Measurements from ENCODE around the gene DCTPP1.
"Not testable (repeated sequence)": the region's sequence is repeated elsewhere in the genome, so short reads cannot be mapped to it uniquely, and the experiment has no call there.

The DCTPP1 gene

DNA sequence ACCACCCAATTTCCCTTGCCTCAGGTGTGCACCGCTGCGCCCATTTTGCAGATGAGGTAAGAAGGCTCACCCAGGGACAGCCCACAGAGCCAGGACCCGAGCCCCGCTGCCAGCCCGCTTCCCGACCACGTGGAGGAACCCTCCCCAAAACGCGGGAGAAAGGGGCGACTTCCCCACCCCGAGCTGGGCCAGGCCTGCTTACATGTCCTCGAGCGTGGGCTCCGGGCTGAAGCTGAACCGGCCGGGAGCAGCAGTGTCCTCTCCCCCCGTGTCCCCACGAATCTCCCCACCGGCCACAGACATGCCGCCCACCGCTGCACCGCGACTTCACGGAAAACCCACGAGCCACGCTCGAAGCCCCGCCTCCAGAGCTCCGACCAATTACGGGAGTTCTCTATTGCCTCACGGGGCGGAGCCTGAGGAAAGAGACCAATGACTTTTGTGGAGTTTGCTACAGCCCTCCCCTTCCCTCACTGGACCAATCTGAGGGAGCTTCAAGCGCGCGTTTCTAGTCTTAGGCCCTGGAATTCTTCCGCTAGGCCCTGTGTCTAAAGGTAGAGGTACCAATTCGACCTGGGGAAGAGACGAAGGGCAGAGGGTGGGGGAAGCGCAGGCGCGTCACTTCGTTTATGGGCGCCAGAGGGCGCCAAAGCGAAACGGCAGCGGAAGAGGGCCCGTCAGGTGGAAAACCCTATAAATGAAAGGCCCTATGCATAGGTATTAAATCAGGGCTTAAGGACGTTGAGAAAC, at the start of gene DCTPP1:
TSS of gene DCTPP1 (minus strand) at position 353 of the 750 bp plus-strand sequence. CDS start at position 303, 50 bp downstream.
- peak; percentile 95 to 100 for DNase-seq (ENCODE audit: low read depth in 1 of 2, low spot score in 1 of 2)
- TF ChIP-seq JUND (IDR thresholded peaks at IDR 0.05; ENCODE audit: low read depth): no peak
- in situ Hi-C loops (cut with HindIII; ENCODE audit: low pct_unique_long_range_greater_than_20kb, low sequenced_read_pairs): loop anchor here (25.0 kb wide), 1 partner anchor 207 kb away; no protein-coding TSS in a partner anchor

DNA sequence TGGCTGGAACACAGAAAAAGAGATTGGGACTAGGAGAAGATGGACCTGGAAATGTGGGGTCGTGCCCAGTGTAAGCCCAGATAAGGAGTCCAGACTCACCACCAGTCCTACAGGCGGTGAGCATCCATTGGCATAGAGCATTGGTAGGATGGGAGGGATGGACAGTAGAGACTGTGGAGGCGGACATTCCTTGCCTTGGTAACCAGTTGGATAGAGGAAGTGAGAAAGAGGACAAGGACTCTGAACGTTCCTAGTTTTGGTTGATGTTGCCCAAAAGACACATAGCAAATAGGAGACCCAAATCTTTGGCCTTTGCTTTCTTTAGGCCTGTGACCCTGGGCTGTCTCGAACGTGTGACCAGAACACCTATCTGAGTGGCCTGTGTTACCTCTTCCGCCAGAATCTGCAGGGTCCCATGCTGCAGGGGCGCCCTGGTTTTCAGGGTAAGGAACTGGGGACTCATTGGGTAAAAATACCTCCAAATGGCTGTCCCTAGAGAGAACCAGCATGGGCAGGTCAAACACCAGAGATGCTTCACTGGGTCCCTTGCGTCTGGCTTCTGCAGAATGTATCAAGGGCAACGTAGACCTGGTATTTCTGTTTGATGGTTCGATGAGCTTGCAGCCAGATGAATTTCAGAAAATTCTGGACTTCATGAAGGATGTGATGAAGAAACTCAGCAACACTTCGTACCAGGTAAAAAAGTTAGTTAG, 49.1 kb upstream of the DCTPP1 start:
- in situ Hi-C loops (cut with HindIII; ENCODE audit: low pct_unique_long_range_greater_than_20kb, low sequenced_read_pairs): no loop called here

GRCh38 chr16:30477773-30478172, 47.9 kb upstream of the DCTPP1 start:
- in situ Hi-C loops (cut with HindIII; ENCODE audit: low pct_unique_long_range_greater_than_20kb, low sequenced_read_pairs); DNase-seq (ENCODE audit: low read depth in 1 of 2, low spot score in 1 of 2): not testable (repeated sequence)

More for the DNA sequence above, 49.1 kb upstream of the DCTPP1 start:
- TF ChIP-seq JUND (IDR thresholded peaks at IDR 0.05; ENCODE audit: low read depth): no peak
- DNase-seq (ENCODE audit: low read depth in 1 of 2, low spot score in 1 of 2): no peak

DNA sequence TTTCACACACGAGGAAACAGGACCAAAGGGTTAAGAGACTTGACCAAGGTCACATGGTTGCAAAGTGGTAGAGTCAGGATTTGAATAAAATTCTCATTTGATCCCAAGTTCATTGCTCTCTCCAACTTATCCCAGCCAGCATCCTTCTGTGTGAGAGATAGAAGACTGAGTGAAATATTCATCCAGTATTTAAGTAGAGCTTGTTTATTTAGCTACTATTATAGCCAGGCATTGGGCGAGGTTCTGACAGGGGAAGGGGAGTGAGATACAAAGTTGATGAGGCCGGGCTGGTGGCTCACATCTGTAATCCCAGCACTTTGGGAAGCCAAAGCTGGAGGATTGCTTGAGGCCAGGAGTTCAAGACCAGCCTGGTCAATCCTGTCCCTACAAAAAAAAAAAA, 47.2 kb upstream of the DCTPP1 start:
- peak in 1 of 2 experiments; percentile 68 for DNase-seq (ENCODE audit: low read depth in 1 of 2, low spot score in 1 of 2)
- in situ Hi-C loops (cut with HindIII; ENCODE audit: low pct_unique_long_range_greater_than_20kb, low sequenced_read_pairs): no loop called here
- TF ChIP-seq JUND (IDR thresholded peaks at IDR 0.05; ENCODE audit: low read depth): no peak

GRCh38 chr16:30474684-30475083, 44.9 kb upstream of the DCTPP1 start:
- DNase-seq (ENCODE audit: low read depth in 1 of 2, low spot score in 1 of 2): no peak
- in situ Hi-C loops (cut with HindIII; ENCODE audit: low pct_unique_long_range_greater_than_20kb, low sequenced_read_pairs): no loop called here
- TF ChIP-seq JUND (IDR thresholded peaks at IDR 0.05; ENCODE audit: low read depth): no peak

- in situ Hi-C loops (cut with HindIII; ENCODE audit: low pct_unique_long_range_greater_than_20kb, low sequenced_read_pairs): no loop called here
- DNase-seq (ENCODE audit: low read depth in 1 of 2, low spot score in 1 of 2): no peak
- no peak for TF ChIP-seq JUND (IDR thresholded peaks at IDR 0.05; ENCODE audit: low read depth)
These were observed 44.2 kb upstream of the DCTPP1 start for GRCh38 chr16:30474074-30474452.

DNA sequence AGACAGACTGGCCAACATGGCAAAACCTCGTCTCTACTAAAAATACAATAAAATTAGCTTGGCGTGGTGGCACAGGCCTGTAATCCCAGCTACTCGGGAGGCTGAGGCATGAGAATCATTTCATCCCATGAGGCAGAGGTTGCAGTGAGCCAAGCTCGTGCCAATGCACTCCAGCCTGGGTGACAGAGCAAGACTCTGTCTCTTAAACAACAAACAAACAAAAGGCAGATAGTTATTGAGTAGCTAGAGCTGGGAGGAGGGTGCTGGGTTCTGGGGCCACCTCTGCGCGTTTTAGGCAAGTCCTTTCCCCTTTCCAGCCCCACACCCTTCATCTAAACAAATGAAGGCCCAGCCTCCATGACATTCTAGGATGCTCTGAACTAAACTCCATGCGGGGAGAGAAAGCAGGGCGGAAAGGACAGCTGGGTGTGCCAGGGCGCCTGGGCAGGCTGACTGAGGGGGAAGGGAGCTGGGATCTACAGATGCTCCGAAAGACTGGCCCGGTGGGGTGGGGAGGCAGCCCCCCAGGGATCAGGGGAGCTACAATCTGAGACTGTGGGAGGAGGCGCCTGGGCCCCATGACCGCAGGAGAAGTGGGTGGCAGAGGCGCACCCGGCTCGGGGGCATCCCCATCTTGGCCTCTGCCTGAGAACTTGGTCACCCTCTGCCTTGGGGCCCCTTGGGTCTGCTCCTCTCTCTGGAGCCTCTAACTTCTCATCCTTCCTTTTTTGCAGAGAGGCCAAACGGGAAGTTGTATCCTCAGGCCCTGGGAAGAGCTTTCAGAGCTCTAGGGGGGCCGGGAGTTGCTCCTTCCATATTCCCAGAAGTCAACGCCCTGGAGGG, 43.6 kb upstream of the DCTPP1 start:
- no peak for DNase-seq (ENCODE audit: low read depth in 1 of 2, low spot score in 1 of 2)
- in situ Hi-C loops (cut with HindIII; ENCODE audit: low pct_unique_long_range_greater_than_20kb, low sequenced_read_pairs): no loop called here
- TF ChIP-seq JUND (IDR thresholded peaks at IDR 0.05; ENCODE audit: low read depth): no peak

DNA sequence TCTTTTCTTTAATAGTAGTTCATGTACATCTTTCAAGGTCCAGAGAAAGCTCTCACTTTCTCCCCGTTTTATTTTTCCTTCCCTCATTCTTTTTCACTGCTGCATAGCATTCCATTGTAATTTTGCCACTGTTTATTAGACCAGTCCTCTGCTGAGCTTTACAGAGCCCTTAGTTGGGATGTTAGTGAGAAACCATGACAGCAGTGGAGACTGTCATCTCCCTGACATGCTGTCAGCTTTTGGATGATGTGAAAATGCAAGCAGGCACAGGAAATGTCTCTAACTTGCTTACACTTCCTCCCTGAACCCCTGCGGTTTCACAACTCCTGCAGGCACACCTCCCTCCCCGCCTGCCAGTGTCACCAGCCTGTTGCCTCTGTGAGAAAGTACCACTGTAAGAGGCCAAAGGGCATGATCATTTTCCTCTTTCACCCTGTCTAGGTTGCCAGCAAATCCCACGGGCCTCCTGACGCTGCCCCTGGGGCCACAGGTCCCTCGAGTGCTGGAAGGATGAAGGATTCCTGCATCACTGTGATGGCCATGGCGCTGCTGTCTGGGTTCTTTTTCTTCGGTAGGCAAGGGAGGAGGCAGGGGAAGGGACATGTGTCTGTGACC, 42.6 kb upstream of the DCTPP1 start, which contains the start of gene ITGAL:
TSS of gene ITGAL (plus strand) at position 415 of the 615 bp plus-strand sequence. CDS start at position 511, 96 bp downstream.
- in situ Hi-C loops (cut with HindIII; ENCODE audit: low pct_unique_long_range_greater_than_20kb, low sequenced_read_pairs): no loop called here
- no peak for TF ChIP-seq JUND (IDR thresholded peaks at IDR 0.05; ENCODE audit: low read depth)
- no peak for DNase-seq (ENCODE audit: low read depth in 1 of 2, low spot score in 1 of 2)

GRCh38 chr16:30470632-30470995, 40.8 kb upstream of the DCTPP1 start:
- DNase-seq (ENCODE audit: low read depth in 1 of 2, low spot score in 1 of 2): no peak
- TF ChIP-seq JUND (IDR thresholded peaks at IDR 0.05; ENCODE audit: low read depth): no peak
- in situ Hi-C loops (cut with HindIII; ENCODE audit: low pct_unique_long_range_greater_than_20kb, low sequenced_read_pairs): no loop called here

DNA sequence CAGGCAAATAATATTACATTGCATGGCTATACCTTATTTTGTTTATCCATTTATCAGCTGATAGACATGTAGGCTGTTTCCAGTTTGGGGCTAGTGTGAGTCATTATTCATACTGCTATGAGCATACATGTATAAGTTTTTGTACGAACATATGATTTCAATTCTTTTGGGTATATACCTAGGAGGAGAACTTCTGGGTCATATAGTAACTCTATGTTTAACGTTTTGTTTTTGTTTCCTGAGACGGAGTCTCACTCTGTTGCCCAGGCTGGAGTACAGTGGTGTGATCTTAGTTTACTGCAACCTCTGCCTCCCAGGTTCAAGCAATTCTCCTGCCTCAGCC, 40.3 kb upstream of the DCTPP1 start:
- in situ Hi-C loops (cut with HindIII; ENCODE audit: low pct_unique_long_range_greater_than_20kb, low sequenced_read_pairs): no loop called here
- TF ChIP-seq JUND (IDR thresholded peaks at IDR 0.05; ENCODE audit: low read depth): no peak
- no peak for DNase-seq (ENCODE audit: low read depth in 1 of 2, low spot score in 1 of 2)

DNA sequence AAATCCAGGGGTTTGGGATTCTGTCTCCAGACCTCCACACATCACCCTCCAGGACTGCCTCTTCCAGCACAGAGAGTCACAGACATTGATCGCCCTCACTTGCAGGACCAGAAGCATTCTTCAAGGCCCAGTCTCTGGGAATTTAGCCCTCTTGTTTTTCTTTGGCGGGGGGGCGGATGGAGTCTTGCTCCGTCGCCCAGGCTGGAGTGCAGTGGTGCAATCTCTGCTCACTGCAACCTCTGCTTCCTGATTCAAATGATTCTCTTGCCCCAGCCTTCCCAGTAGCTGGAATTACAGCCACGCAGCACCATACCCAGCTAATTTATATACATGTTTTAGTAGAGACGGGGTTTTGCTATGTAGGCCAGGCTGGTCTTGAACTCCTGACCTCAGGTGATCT, 34.2 kb upstream of the DCTPP1 start:
- in situ Hi-C loops (cut with HindIII; ENCODE audit: low pct_unique_long_range_greater_than_20kb, low sequenced_read_pairs): no loop called here
- no peak for DNase-seq (ENCODE audit: low read depth in 1 of 2, low spot score in 1 of 2)
- no peak for TF ChIP-seq JUND (IDR thresholded peaks at IDR 0.05; ENCODE audit: low read depth)

GRCh38 chr16:30461426-30461825, 31.6 kb upstream of the DCTPP1 start:
- DNase-seq (ENCODE audit: low read depth in 1 of 2, low spot score in 1 of 2); in situ Hi-C loops (cut with HindIII; ENCODE audit: low pct_unique_long_range_greater_than_20kb, low sequenced_read_pairs): not testable (repeated sequence)

Measured in T47D (cell line).